HL-60 (cell line): Measurements from ENCODE around the gene KLC1.

Source experiments
- DNase-seq, 2 experiments: peaks; one replicate each; pipeline ENCODE4 v3.0.0-alpha.2; 2010 to 2020; ENCODE audit warnings: low read depth in 1 of 2, low spot score in 1 of 2
- H3K27ac ChIP-seq: fragments of 250-450 bp; sonication (Bioruptor Pico); replicated peaks from 2 replicates; pipeline ENCODE4 v1.5.1; 2020; ENCODE audit warnings: mild to moderate bottlenecking, moderate library complexity
- H3K27me3 ChIP-seq: fragments of 250-450 bp; sonication (Bioruptor Pico); 2 replicates; pipeline ENCODE4 v1.5.1; 2021; ENCODE audit warnings: mild to moderate bottlenecking, moderate library complexity; ENCODE audit not compliant: insufficient read depth, poor library complexity, severe bottlenecking
- H3K4me3 ChIP-seq: replicated peaks from 2 replicates; pipeline ENCODE4 v1.5.1; 2011; ENCODE audit warnings: mild to moderate bottlenecking, control low read depth, low read length; ENCODE audit not compliant: insufficient read depth
- GABPA ChIP-seq: IDR thresholded peaks from 2 replicates; pipeline ENCODE4 v1.6.1; 2012; ENCODE audit warnings: low read depth
- POLR2AphosphoS5 ChIP-seq: IDR thresholded peaks from 2 replicates; pipeline ENCODE4 v1.6.1; 2012; ENCODE audit warnings: low read depth
- SPI1 ChIP-seq: IDR thresholded peaks from 2 replicates; pipeline ENCODE4 v1.6.1; 2012; ENCODE audit warnings: low read depth, mild to moderate bottlenecking, borderline replicate concordance
- TF ChIP-seq, protein P1 (sequence below): IDR thresholded peaks from one replicate; pipeline ENCODE4 v1.5.1; 2011; ENCODE audit warnings: low read length, control low read depth, inconsistent platforms; ENCODE audit not compliant: insufficient read depth
- TF ChIP-seq, protein P2 (sequence below): IDR thresholded peaks from 2 replicates; pipeline ENCODE4 v1.6.1; 2012; ENCODE audit warnings: low read depth; ENCODE audit not compliant: insufficient replicate concordance

KLC1 gene

GRCh38 chr14:103656031-103656755, 27.2 kb downstream of the KLC1 start:
- Histone ChIP-seq H3K4me3 (no peak overlapping the region), H3K27ac (no peak overlapping the region), H3K27me3 (no peaks in the 10 kb centered on the region)
- DNase-seq = no peak
- TF ChIP-seq POLR2AphosphoS5 = no peak
- TF ChIP-seq, protein P1, sequence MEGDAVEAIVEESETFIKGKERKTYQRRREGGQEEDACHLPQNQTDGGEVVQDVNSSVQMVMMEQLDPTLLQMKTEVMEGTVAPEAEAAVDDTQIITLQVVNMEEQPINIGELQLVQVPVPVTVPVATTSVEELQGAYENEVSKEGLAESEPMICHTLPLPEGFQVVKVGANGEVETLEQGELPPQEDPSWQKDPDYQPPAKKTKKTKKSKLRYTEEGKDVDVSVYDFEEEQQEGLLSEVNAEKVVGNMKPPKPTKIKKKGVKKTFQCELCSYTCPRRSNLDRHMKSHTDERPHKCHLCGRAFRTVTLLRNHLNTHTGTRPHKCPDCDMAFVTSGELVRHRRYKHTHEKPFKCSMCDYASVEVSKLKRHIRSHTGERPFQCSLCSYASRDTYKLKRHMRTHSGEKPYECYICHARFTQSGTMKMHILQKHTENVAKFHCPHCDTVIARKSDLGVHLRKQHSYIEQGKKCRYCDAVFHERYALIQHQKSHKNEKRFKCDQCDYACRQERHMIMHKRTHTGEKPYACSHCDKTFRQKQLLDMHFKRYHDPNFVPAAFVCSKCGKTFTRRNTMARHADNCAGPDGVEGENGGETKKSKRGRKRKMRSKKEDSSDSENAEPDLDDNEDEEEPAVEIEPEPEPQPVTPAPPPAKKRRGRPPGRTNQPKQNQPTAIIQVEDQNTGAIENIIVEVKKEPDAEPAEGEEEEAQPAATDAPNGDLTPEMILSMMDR = no peak
- TF ChIP-seq SPI1 = peak; percentile 38; the same call in 1 of the 2 replicates

- H3K4me3 ChIP-seq = no peak overlapping the region
- H3K27ac ChIP-seq = no peak overlapping the region
- no peaks in the 10 kb centered on the region for H3K27me3 ChIP-seq
- TF ChIP-seq, protein P2, sequence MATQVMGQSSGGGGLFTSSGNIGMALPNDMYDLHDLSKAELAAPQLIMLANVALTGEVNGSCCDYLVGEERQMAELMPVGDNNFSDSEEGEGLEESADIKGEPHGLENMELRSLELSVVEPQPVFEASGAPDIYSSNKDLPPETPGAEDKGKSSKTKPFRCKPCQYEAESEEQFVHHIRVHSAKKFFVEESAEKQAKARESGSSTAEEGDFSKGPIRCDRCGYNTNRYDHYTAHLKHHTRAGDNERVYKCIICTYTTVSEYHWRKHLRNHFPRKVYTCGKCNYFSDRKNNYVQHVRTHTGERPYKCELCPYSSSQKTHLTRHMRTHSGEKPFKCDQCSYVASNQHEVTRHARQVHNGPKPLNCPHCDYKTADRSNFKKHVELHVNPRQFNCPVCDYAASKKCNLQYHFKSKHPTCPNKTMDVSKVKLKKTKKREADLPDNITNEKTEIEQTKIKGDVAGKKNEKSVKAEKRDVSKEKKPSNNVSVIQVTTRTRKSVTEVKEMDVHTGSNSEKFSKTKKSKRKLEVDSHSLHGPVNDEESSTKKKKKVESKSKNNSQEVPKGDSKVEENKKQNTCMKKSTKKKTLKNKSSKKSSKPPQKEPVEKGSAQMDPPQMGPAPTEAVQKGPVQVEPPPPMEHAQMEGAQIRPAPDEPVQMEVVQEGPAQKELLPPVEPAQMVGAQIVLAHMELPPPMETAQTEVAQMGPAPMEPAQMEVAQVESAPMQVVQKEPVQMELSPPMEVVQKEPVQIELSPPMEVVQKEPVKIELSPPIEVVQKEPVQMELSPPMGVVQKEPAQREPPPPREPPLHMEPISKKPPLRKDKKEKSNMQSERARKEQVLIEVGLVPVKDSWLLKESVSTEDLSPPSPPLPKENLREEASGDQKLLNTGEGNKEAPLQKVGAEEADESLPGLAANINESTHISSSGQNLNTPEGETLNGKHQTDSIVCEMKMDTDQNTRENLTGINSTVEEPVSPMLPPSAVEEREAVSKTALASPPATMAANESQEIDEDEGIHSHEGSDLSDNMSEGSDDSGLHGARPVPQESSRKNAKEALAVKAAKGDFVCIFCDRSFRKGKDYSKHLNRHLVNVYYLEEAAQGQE = no peak
- TF ChIP-seq POLR2AphosphoS5 (no peak), GABPA (no peak)
- no peak for DNase-seq
Observed at GRCh38 chr14:103656756-103657133, 27.7 kb downstream of the KLC1 start.

GRCh38 chr14:103657471-103657870, 28.5 kb downstream of the KLC1 start:
- peak in 1 of 2 experiments; percentile 13 for DNase-seq
- Histone ChIP-seq H3K4me3 (no peak overlapping the region), H3K27ac (no peak overlapping the region), H3K27me3 (no peaks in the 10 kb centered on the region)
- TF ChIP-seq GABPA (no peak), POLR2AphosphoS5 (no peak), SPI1 (no peak)
- TF ChIP-seq, protein P2 = no peak
- TF ChIP-seq, protein P1 = no peak

DNA sequence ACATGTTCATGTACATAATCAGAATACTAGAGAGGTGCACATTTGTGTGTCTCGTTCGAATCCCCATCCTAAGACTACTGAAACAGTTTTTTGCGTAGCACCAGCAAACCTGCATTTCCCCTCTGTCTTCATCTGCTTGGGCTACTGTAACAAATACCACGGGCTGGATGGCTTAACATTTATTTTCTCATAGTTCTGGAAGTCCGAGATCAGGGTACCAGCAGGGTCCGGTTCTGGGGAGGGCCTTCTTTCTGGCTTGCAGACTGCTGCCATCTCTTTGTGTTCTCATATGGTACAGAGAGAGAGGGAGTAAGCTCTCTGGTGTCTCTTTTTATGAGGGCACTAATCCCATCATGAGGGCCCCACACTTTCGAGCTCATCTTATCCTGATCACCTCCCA, 30.6 kb downstream of the KLC1 start:
- TF ChIP-seq SPI1 = no peak
- no peak for TF ChIP-seq POLR2AphosphoS5
- TF ChIP-seq, protein P1 = no peak
- TF ChIP-seq, protein P2 = no peak
- TF ChIP-seq GABPA = no peak
- no peaks in the 10 kb centered on the region for H3K27me3 ChIP-seq
- no peak for DNase-seq
- no peak overlapping the region for H3K27ac ChIP-seq
- H3K4me3 ChIP-seq = no peak overlapping the region
